Calu3 (cell line): ENCODE measurements around the gene SYN1. TPM values are rescaled to one million over a fixed set of nuclear protein-coding genes. Genes with fewer than 3 reads are reported as not detected.

Experiments
- BruUV-seq: library from RNA; stranded (reverse); fragments of 400-500 nt; replicated peaks from 2 replicates; lab custom pipeline; 2021; lab: Mats Ljungman, UMichigan
- CTCF ChIA-PET: fragments of 300-600 bp; sonication (Branson Sonifier 250); formaldehyde crosslinking; loops from one replicate; lab custom pipeline; 2022; ENCODE audit warnings: antibody characterized with exemption; lab: Charles Lee
- DNase-seq: peaks from one replicate; pipeline ENCODE4 v3.0.0; 2022
- H3K27ac Mint-ChIP-seq: one replicate; pipeline ENCODE4 v1.8.0; 2022; ENCODE audit warnings: mixed read lengths; ENCODE audit not compliant: unreplicated experiment
- H3K27me3 Mint-ChIP-seq: one replicate; pipeline ENCODE4 v1.8.0; 2022; ENCODE audit warnings: mixed read lengths; ENCODE audit not compliant: unreplicated experiment
- H3K36me3 Mint-ChIP-seq: one replicate; pipeline ENCODE4 v1.8.0; 2022; ENCODE audit warnings: mild to moderate bottlenecking, moderate library complexity, mixed read lengths; ENCODE audit not compliant: insufficient read depth, unreplicated experiment
- H3K4me1 Mint-ChIP-seq: one replicate; pipeline ENCODE4 v1.8.0; 2022; ENCODE audit warnings: mild to moderate bottlenecking, low read depth, mixed read lengths; ENCODE audit not compliant: unreplicated experiment
- H3K4me3 Mint-ChIP-seq: one replicate; pipeline ENCODE4 v1.8.0; 2022; ENCODE audit warnings: mild to moderate bottlenecking, low read depth, moderate library complexity, mixed read lengths; ENCODE audit not compliant: unreplicated experiment
- H3K9me3 Mint-ChIP-seq: one replicate; pipeline ENCODE4 v1.8.0; 2022; ENCODE audit warnings: low read depth, mixed read lengths; ENCODE audit not compliant: unreplicated experiment
- intact Hi-C: fragments of 100-400 bp; cut with micrococcal nuclease; formaldehyde crosslinking; loops from one replicate; pipeline ENCODE4 v1.10.0; 2022; ENCODE audit not compliant: unreplicated experiment
- total RNA-seq: library from RNA; stranded (reverse); gene quantifications from 2 replicates; pipeline ENCODE4 v1.2.3, GENCODE V29; 2022
- TF ChIP-seq, protein P1 (sequence below): fragments of 200-600 bp; IDR thresholded peaks from one replicate; pipeline ENCODE4 v1.8.0; 2022; ENCODE audit warnings: antibody characterized with exemption; ENCODE audit not compliant: unreplicated experiment

Gene SYN1
- total RNA-seq, 1 experiment from 2014 or later: 0.21 TPM

DNA sequence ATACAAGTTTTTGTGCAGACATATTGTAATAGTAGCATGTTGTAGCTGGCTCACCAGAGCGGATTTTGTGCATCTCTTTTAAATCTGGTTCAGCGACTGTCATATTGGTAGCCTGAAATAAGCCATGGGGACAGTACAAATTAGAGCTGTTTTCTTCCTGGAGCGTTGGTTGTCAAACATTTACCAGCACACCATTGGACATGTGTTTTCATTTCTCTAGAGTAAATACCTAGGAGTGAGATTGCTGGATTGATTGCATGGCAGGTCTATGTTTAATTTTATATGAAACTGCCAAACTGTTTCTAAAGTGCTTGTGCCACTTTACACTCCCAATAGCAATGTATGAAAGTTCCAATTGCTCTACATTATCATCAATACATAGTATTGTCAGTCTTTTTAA lies 61.2 kb downstream of the SYN1 start:
- Mint-ChIP-seq H3K27me3 (no peaks in the 10 kb centered on the region), H3K4me3 (no peak overlapping the region), H3K9me3 (no peaks in the 10 kb centered on the region), H3K36me3 (peaks cover 39% of the 10 kb centered on the region), H3K4me1 (peaks cover 30% of the 10 kb centered on the region), H3K27ac (no peak overlapping the region)
- intact Hi-C loops: no loop called here
- TF ChIP-seq, protein P1, sequence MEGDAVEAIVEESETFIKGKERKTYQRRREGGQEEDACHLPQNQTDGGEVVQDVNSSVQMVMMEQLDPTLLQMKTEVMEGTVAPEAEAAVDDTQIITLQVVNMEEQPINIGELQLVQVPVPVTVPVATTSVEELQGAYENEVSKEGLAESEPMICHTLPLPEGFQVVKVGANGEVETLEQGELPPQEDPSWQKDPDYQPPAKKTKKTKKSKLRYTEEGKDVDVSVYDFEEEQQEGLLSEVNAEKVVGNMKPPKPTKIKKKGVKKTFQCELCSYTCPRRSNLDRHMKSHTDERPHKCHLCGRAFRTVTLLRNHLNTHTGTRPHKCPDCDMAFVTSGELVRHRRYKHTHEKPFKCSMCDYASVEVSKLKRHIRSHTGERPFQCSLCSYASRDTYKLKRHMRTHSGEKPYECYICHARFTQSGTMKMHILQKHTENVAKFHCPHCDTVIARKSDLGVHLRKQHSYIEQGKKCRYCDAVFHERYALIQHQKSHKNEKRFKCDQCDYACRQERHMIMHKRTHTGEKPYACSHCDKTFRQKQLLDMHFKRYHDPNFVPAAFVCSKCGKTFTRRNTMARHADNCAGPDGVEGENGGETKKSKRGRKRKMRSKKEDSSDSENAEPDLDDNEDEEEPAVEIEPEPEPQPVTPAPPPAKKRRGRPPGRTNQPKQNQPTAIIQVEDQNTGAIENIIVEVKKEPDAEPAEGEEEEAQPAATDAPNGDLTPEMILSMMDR: no peak
- DNase-seq: no peak
- CTCF ChIA-PET: interaction anchor here (0.7 kb wide), 1 partner anchor 261 kb away, joined by 7 read pairs; no protein-coding TSS in a partner anchor
- BruUV-seq: no TSS peak

DNA sequence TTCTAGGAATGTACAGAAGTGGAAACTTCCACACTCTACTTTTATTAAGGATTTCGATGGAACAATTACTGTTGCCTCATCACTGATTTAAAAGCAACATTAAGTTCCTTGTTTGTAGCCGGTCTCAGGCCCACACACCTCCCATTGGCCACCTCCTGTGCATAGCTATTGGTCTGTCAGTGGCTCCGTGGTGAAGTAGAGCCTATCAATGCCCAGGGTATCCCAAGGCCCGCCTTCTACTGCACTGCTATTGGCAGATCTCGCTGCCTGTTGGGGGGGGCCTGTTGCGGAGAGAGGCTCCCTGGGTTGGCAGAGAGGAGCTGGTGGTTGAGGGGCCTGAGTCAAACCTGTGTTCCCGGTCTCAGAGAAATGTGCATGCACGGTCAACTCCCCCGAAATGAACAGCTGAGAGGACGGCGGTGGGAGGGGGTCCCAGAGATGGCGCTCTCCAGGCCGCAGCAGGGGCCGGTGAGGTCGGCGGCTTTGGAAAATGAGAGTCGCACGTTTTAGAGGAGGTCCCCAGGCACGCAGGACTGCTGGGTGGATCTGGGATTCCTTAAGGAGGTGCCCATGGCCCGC lies 63.5 kb downstream of the SYN1 start:
- no peaks in the 10 kb centered on the region for H3K9me3 Mint-ChIP-seq
- H3K4me3 Mint-ChIP-seq: peak overlapping the region; percentile 89
- H3K27ac Mint-ChIP-seq: peak overlapping the region; percentile 99
- intact Hi-C loops: no loop called here
- H3K36me3 Mint-ChIP-seq: peaks cover 23% of the 10 kb centered on the region
- CTCF ChIA-PET: no interaction called here
- TF ChIP-seq, protein P1: no peak
- BruUV-seq: no TSS peak
- H3K4me1 Mint-ChIP-seq: peaks cover 34% of the 10 kb centered on the region
- no peaks in the 10 kb centered on the region for H3K27me3 Mint-ChIP-seq
- DNase-seq: peak; percentile 91

DNA sequence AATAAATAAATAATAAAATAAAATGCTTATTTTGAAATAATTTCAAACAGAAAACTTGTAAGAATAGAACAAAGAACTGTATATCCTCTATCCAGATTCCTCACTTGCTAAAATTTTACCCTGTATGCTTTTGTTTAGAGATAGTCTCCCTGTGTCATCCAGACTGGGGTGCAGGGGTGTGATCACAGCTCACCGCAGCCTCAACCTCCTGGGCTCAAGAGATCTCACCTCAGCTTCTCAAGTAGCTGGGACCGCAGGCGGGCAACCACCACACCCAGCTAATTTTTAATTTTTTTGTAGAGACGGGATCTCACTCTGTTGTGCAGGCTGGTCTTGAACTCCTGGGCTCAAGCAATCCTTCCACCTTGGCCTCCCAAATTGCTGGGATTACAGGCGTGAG lies 76.2 kb downstream of the SYN1 start:
- CTCF ChIA-PET: no interaction called here
- Mint-ChIP-seq H3K27ac (no peak overlapping the region), H3K4me1 (no peaks in the 10 kb centered on the region), H3K36me3 (no peaks in the 10 kb centered on the region), H3K27me3 (no peaks in the 10 kb centered on the region), H3K9me3 (no peaks in the 10 kb centered on the region), H3K4me3 (no peak overlapping the region)
- TF ChIP-seq, protein P1: no peak
- intact Hi-C loops: no loop called here
- DNase-seq: no peak
- BruUV-seq: no TSS peak

DNA sequence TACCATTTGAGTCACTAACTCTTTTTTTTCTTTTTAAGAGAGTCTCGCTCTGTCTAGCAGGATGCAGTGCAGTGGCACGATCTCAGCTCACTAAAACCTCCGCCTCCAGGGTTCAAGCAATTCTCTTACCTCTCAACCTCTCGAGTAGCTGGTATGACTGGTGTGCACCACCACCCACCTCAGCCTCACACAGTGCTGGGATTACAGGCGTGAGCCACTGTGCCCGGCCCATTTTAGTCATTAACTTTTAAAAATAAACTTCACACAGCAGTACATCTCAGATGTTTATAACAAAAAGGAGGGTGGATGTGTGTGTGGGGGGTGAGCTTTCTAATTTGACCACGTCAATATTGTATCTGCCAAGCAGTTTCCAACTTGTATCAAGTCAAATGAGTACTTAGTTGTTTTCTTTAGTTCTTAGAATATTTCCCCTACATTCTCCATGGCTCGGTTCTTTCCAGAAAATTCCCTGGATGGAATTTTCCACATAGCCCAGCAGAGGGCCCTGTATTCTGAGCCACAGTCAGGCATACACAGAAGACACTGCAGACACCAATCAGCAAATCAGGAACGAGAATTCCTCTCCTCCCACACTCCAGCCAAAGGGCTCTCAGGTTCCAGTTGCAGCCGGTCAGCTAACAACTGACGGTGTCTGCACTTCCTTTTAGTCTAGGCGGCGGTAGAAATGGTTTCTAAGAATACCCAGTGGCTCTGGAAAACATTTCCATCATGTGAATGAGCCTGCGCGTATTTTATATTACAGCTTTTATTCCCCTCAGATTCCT lies 78.7 kb downstream of the SYN1 start:
- Mint-ChIP-seq H3K4me1 (no peaks in the 10 kb centered on the region), H3K4me3 (no peak overlapping the region), H3K9me3 (no peaks in the 10 kb centered on the region), H3K27ac (no peak overlapping the region), H3K27me3 (no peaks in the 10 kb centered on the region), H3K36me3 (no peaks in the 10 kb centered on the region)
- peak; percentile 71 for DNase-seq
- CTCF ChIA-PET: no interaction called here
- TF ChIP-seq, protein P1: no peak
- no TSS peak for BruUV-seq
- intact Hi-C loops: no loop called here
